ENCODE measurements around the gene PTN. TPM values are rescaled to one million over a fixed set of nuclear protein-coding genes. Genes with fewer than 3 reads are reported as not detected.

Gene PTN
- total RNA-seq, 1 donor from 2014 or later, result 3.6 TPM

DNA sequence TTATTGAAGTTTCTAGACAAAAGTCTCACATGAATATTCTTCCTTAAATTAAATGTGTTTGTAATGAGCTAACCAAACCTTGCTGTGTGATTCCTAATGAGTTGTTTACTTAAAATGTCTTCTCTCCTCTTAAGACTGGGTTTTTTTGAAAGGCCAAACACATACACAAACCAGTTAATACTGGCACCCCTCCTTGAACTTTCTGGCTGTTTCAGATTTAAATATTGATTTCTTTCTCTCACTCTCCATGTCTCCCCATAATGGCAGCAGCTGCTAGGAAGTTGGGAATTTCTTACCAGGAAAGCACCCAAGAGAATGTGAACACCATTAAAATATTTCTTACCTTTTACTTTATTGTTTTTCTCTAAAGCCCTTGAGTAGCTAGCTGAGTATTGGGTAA lies 11.4 kb upstream of the PTN start:
- Mint-ChIP-seq H3K4me1 (ENCODE audit: low read depth) (no peaks in the 10 kb centered on the region), H3K4me3 (ENCODE audit: unreplicated experiment) (no peak overlapping the region), H3K36me3 (ENCODE audit: low read depth) (no peaks in the 10 kb centered on the region), H3K27me3 (ENCODE audit: low read depth) (no peaks in the 10 kb centered on the region), H3K27ac (ENCODE audit: unreplicated experiment) (no peak overlapping the region), H3K9me3 (ENCODE audit: low read depth) (peaks cover 23% of the 10 kb centered on the region)
- DNase-seq (ENCODE audit: low spot score), result no peak
- TF ChIP-seq, protein P1, sequence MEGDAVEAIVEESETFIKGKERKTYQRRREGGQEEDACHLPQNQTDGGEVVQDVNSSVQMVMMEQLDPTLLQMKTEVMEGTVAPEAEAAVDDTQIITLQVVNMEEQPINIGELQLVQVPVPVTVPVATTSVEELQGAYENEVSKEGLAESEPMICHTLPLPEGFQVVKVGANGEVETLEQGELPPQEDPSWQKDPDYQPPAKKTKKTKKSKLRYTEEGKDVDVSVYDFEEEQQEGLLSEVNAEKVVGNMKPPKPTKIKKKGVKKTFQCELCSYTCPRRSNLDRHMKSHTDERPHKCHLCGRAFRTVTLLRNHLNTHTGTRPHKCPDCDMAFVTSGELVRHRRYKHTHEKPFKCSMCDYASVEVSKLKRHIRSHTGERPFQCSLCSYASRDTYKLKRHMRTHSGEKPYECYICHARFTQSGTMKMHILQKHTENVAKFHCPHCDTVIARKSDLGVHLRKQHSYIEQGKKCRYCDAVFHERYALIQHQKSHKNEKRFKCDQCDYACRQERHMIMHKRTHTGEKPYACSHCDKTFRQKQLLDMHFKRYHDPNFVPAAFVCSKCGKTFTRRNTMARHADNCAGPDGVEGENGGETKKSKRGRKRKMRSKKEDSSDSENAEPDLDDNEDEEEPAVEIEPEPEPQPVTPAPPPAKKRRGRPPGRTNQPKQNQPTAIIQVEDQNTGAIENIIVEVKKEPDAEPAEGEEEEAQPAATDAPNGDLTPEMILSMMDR (IDR thresholded peaks at IDR 0.05), result no peak

DNA sequence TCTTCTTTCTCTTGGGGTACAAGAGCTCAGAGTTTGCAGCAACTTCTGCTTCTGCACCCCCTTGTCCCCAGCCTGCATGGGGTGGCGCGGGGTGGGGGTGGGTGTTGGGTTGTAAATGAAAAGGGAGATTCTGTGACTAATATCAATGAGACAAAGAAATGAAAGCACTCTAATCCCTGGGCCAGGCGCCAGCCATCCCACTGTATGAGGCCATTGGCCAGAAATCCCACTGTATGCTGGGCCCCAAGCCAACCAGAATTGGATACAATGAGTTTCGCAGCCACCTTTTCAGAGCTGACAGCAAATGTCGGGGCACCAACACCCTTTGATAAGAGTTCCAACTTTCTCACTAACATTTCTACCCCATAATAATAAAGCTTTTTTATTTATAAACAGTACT lies 10.9 kb upstream of the PTN start:
- no peak for DNase-seq (ENCODE audit: low spot score)
- H3K9me3 Mint-ChIP-seq (ENCODE audit: low read depth), result peaks cover 19% of the 10 kb centered on the region
- no peak overlapping the region for H3K27ac Mint-ChIP-seq (ENCODE audit: unreplicated experiment)
- no peaks in the 10 kb centered on the region for H3K36me3 Mint-ChIP-seq (ENCODE audit: low read depth)
- no peak overlapping the region for H3K4me3 Mint-ChIP-seq (ENCODE audit: unreplicated experiment)
- H3K27me3 Mint-ChIP-seq (ENCODE audit: low read depth), result no peaks in the 10 kb centered on the region
- TF ChIP-seq, protein P1 (IDR thresholded peaks at IDR 0.05), result no peak
- no peaks in the 10 kb centered on the region for H3K4me1 Mint-ChIP-seq (ENCODE audit: low read depth)

DNA sequence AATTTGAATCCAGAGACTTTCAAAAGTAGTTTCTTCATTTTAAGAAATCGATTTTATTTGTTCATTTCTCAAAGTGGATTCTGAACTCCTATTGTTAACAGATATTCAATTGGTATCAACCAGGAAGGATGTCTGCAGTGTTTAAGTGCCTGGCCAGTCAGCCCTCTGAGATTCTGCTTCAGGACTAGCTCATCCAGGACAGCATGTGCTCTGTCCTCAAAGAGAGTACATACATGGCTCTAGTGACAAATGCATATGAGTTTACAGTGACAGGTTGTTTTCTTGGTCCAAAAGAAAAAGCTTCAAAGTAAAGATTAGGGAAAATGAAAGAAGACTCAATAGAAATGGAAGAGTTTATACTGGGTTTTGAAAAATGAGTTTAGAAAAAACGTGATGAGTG lies 8.4 kb upstream of the PTN start:
- no peaks in the 10 kb centered on the region for H3K4me1 Mint-ChIP-seq (ENCODE audit: low read depth)
- no peak overlapping the region for H3K27ac Mint-ChIP-seq (ENCODE audit: unreplicated experiment)
- TF ChIP-seq, protein P1 (IDR thresholded peaks at IDR 0.05), result no peak
- H3K36me3 Mint-ChIP-seq (ENCODE audit: low read depth), result no peaks in the 10 kb centered on the region
- H3K27me3 Mint-ChIP-seq (ENCODE audit: low read depth), result no peaks in the 10 kb centered on the region
- no peak overlapping the region for H3K4me3 Mint-ChIP-seq (ENCODE audit: unreplicated experiment)
- peaks cover 3% of the 10 kb centered on the region for H3K9me3 Mint-ChIP-seq (ENCODE audit: low read depth)
- DNase-seq (ENCODE audit: low spot score), result no peak

DNA sequence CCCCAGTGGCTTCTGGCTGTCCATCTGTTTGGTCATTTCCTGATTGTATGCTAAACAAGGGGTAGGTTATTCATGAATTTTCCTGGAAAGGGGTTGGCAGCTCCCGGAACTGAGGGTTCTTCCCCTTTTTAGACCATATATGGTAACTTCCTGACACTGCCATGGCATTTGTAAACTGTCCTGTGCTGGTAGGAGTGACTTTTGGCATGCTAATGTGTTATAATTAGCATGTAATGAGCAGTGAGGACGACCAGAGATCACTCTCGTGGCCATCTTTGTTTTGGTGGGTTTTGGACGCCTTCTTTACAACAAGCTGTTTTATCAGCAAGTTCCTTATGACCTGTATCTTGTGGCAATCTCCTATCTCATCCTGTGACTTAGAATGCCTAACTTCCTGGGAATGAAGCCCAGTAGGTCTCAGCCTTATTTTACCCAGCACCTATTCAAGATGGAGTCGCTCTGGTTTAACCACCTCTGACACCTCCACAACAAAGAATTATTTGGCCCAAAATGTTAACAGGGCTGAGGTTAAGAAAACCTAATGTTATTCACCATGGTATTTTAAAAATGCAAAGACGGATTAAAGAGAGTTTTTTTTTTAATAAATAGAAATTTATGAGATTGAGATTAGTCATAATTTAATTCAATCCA lies 2.4 kb upstream of the PTN start:
- no peak overlapping the region for H3K27ac Mint-ChIP-seq (ENCODE audit: unreplicated experiment)
- H3K36me3 Mint-ChIP-seq (ENCODE audit: low read depth), result no peaks in the 10 kb centered on the region
- TF ChIP-seq, protein P1 (IDR thresholded peaks at IDR 0.05), result no peak
- no peaks in the 10 kb centered on the region for H3K9me3 Mint-ChIP-seq (ENCODE audit: low read depth)
- peaks cover 21% of the 10 kb centered on the region for H3K4me1 Mint-ChIP-seq (ENCODE audit: low read depth)
- H3K4me3 Mint-ChIP-seq (ENCODE audit: unreplicated experiment), result no peak overlapping the region
- DNase-seq (ENCODE audit: low spot score), result no peak
- no peaks in the 10 kb centered on the region for H3K27me3 Mint-ChIP-seq (ENCODE audit: low read depth)

DNA sequence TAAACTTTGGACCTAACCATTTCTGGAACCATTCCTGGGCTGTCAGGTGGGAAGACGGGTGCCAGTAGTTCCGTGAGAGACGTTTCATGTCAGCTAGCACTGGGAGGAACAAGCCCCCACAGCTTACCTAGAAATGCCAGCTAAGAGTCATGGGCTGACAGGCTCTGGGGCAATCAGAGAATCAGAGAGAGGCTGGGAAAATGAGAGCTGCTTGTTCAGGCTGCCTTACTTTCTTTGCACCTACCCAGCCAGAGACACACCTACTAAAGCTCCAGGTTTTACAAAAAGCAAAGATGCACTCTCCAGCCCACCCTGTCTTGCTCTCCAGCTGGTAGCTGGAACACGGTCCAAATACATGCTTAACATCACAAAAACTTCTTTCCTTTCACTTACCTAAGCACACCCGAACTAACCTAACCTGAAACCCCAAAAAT lies 688 bp downstream of the PTN start:
- Mint-ChIP-seq H3K27ac (ENCODE audit: unreplicated experiment) (no peak overlapping the region), H3K27me3 (ENCODE audit: low read depth) (no peaks in the 10 kb centered on the region), H3K4me1 (ENCODE audit: low read depth) (peaks cover 21% of the 10 kb centered on the region), H3K4me3 (ENCODE audit: unreplicated experiment) (peak overlapping the region; percentile 86), H3K9me3 (ENCODE audit: low read depth) (peaks cover 8% of the 10 kb centered on the region), H3K36me3 (ENCODE audit: low read depth) (no peaks in the 10 kb centered on the region)
- TF ChIP-seq, protein P1 (IDR thresholded peaks at IDR 0.05), result no peak
- no peak for DNase-seq (ENCODE audit: low spot score)

Data from chondrocyte (in vitro differentiated cells).